HT-29 (cell line): ENCODE measurements around the gene FAM9C. TPM values are rescaled to one million over a fixed set of nuclear protein-coding genes. Genes with fewer than 3 reads are reported as not detected.
A peak's percentile ranks its signal among the peaks of the same experiment; 100 is the strongest.

Experiments used
- DNase-seq: peaks from one replicate; pipeline ENCODE4 v3.0.0-alpha.2; 2015; ENCODE audit warnings: low spot score
- total RNA-seq: library from RNA; depleted of rRNA; stranded (reverse); fragments of >200 nt; shearing (Covaris generic); gene quantifications from 2 replicates; pipeline ENCODE4 v1.2.3, GENCODE V29; 2014

FAM9C gene
- total RNA-seq, 1 experiment from 2014 or later, result not detected

DNA sequence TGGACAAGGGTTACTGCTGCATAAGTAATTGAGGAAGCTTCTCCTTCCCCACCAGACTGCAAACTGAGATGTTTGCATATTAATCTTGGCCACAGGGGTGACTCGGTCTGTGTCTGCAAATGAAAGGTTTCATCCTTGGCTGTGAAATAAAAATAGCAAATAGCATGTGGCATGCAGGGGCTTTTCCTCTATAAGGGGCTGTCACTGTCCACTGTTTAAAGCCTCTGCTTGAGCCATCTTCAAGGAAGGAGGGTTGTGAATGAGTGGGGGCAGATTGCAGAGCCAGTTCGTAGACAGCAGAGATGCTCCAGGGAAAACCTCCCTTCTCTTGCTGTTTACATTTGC is 36.3 kb downstream of the FAM9C start:
- no peak for DNase-seq

DNA sequence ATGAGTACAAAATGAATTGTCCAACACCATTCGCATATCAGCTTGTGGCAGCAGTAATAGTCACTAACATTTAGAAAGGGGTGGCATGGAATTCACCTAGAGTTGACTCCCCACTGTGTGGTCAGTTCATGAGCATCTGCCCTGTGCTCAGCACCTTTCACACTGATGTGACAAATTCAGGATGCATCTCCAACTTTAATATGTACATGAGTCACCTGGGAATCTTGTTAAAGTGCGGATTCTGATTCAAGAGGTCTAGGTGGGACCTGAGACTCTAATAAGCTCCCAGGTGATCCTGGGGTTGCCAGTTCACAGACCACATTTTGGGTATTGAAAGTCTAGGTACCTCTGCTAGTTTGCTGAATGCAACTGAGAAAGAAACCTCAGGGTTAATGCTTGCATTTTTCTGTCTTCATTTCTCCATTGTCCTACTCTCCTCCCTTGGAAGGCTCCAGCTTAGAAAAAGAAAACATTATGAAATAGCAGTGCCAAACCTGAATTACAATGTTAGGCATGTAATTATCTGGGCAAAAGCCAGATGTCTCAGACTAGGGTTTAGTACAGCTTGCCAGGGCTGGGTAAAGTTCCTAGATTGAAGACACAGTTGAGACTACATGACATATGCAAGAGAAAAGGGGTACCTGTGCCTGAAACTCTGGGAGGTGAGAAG is 36.8 kb downstream of the FAM9C start:
- DNase-seq, result no peak

DNA sequence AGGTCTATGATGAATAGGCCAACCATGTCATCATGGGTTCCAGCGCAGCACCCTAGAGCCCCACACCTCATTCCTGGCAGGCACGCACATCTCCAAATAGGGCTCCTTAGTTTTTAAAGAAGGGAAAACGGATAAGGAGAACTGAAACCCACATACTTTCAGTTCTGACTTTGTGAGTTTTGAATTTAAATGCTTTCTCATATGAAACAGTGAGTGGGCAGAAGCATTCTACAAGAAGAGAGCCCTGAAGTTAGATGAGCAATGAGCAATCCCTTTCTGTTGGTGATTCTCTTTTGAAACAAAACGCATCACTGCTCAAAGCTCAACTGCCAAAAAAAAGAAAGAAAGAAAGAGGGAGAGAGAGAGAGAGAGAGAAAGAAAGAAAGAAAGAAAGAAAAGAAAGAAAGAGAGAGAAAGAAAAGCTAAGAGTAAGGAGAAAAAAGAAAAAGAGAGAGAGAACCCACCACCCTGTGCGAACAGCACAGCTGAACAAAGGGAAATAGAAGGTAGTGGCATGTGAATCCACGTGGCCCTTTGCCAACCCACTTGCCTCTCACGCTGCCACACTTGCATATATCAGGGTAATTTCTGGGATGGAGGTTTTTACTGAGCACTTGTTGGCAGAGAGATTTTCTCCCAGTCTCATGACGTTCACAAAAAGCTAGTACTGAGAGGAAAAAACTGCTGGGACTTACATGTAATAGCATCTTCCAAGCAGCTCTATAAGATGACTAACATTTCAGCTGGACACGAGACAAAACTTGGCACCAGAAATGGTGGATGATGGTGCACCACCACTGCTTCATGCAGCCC is 38.6 kb downstream of the FAM9C start:
- DNase-seq, result no peak

DNA sequence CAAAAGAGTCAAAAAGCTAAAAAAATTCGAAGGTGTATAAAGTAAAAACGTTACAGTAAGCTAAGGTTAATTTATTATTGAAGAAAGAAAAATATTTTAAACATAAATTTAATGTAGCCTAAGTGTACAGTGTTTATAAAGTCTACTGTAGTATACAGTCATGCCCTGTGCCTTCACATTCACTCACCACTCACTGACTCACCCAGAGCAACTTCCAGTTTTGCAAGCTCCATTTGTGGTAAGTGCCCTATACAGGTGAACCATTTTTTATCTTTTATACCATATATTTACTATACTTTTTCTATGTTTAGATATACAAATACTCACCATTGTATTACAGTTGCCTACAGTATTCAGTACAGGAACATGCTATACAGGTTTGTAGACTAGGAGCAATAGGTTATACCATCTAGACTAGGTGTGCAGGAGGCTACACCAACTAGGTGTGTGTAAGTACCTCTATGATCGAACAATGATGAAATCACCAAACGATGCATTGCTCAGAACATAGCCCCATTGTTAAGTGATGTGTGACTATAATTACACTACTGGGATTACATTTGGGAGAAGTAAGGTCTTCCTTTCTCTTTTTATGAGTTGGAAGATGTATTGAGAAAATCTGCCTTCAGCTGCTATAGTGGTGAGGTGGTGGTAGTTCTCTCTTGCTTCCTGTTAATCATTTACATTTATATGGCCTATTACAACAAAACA is 42.3 kb downstream of the FAM9C start:
- peak; percentile 76 for DNase-seq

DNA sequence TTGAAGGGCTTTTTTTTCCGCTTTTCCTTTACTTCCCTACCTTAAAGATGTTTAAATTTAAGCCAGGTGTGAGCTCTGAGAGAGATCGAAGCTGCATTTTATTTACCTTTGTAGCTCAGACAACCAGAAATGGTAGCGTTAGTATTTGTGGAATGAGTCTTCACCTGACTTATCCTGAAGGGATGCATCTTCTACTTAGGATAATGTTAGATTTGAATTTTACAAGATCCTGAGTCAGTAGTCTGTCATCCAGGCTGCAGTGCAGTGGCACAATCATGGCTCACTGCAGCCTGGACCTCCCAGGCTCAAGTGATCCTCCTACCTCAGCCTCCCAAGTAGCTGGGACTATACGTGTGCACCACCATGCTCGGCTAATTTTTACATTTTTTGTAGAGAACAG is 43.3 kb downstream of the FAM9C start:
- no peak for DNase-seq

DNA sequence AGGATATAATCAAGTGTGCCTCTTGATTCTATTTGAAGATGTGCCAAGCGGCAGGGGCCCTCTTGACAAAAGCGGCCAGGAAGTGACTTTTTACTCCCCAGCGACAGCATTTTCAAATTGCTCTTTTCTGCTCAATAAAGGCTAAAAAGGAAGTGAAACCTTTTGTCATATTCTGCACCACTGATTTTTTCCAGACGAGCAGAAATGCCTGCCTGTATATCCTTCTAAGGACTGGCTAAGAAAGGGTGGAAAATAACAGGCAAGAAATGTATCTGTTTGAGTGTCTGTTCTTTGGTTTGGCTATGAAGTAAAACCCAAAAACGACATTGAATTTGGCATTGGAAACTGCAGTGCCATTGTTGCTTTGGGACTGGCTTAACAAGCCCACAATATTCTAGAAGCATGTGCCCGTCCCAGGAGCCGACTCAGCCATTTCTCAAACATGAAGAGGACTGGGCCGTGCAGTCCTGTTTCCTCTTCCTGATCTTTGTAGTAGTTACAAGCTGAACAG is 44.1 kb downstream of the FAM9C start:
- no peak for DNase-seq

DNA sequence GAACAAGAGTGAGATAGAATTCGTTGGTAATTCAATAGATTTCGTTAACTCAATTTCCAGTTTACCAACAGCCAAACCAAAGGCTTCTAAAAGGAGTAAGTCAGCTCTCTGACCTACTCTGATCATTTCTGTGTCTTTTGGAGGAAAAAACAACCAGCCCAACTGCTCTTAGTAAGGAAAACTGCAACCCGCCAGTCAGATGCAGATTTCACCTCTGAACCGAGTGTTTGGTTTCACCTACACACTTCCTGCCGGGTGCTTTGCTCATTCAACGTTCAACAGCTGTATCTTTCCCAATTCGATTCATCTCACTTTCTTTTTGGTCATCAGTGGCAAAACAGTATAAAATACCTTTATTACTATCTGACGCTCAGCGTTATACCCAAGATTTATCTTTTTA is 45.0 kb downstream of the FAM9C start:
- no peak for DNase-seq

DNA sequence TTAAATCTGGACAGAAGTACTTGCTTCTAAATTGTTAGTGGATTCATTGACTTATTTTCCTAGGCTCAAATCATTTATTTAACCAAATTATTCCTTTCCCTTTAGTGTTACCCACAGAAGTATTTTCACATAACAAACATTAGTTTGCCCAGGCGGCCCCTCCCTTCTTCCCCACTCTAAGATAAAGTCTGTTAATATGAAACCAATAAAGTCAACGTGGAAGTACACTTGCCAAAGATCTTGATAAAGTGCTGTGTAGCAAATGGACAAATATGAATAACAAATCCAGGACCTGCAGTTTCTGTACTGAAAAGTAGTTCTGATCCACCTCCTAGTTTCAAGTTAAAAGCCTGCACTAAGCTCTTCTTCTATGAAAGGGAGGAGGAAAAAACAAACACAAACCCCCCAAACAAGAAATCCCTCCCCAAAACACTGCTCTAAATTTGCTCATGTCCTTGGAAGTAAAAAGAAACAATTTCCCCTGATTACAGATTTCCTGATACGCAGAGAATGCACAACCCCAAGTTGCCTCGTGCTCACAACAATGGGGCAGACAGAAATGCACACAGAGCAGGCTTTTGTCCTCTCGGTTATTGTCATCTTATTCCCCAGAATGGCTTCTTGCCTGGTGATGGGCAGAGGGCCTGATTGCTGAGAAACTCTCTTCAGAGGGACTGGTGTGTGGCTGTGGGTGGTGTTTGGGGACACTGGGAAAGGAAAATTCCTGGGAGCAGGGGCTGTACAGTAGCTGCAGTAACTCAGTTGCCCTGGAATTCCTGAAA is 46.3 kb downstream of the FAM9C start:
- DNase-seq, result no peak

DNA sequence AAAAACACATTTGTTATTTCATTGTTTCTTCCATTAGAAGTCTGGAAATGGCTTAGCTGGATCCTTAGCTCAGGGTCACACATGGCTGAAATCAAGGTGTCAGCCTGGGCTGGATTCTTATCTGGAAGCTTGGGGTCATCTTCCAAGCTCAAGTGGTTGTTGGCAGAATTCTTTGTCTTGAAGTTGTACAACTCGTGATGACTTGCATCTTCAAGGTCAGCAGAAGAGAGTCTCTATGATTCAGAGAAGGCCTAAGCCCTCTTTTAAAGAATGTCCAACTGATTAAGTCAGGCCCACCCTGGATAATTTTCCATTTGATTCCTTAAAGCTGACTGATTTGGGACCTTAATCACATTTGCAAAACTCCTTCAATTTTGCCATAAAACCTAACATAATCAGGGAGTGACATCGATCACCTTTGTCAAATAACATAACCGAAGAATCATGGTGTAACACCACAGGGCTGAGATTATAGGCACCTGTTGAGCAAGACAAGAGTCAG is 47.4 kb downstream of the FAM9C start:
- no peak for DNase-seq

DNA sequence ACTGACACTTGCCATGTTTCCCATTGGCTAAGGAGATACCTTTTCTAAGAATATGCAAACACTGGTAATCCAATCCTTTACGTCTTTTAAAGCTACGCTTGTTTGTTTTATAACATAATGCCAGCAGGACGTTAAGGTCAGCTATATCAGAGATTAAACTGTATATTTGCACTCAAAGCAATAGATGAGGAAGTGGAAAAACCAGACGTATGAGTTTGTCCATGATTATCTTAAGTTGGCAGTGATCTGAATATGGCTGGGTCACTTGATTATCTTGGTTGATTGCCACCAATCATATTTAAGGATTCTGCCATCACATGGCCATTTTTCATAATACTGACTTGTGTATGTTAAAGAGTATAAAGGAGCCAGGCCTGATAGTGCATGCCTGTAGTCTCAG is 50.1 kb downstream of the FAM9C start:
- peak; percentile 66 for DNase-seq

DNA sequence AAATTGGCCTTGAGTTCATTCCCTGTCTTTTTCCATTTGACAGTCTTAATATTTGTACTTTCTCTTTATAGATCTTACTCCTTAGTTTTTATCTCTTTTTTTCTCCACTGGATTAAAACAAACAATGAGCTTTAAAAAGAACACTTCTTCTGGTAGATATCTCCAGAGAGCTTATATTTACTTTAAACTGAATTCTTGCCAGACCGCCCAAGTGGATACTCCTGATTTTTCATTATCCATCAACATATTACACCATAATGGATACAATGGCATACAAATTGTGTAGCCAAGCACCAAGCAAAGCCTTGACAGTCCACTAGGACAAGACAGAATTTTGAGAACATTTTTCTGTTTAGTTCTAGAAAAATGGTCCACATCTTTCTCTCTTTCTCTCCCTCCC is 50.6 kb downstream of the FAM9C start:
- DNase-seq, result no peak

DNA sequence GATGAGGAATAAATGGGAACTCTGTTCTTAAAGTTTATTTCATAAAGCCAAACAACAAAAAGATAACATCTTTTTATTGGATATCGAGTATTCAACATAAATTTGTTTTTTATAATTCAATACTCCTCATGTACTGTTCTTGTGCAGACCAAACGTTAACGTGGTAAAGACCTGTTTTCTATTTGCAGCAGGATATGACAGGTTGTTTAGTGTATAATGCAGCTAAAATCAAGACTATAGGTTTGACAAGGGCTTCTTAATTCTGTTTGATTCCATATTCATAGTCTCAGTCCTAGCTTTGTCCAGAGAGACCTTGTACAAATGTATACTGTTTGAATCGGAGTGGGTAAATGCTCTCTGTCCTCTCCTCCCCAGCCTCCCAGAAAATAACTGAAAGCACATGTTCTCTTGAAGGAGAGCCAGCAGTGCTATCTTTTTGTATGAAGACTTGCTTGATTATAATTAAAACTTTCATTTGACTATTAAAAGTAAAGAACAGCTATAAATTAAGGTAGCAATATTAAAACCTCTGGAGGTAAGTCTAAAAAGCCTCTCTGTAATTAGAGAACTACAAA is 51.8 kb downstream of the FAM9C start:
- no peak for DNase-seq

DNA sequence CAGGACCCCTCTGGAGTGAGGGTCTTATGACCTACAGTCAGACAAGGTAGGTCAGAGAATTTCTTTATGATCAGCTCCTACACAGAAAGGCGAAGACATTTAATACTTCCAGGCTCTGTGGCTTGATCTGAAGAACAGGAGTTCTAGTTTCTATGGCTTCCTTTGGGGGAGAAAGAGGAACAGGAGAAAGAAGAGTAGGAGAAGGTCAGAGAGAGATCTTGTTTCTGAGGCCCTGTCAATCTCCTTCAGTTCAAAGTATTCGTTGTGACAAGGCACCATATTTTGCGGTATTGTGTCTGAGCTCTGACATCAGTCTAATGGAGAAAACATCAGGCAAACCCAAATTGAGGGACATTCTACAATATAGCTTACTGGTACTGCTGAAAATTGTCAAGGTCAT is 52.8 kb downstream of the FAM9C start:
- DNase-seq, result no peak

DNA sequence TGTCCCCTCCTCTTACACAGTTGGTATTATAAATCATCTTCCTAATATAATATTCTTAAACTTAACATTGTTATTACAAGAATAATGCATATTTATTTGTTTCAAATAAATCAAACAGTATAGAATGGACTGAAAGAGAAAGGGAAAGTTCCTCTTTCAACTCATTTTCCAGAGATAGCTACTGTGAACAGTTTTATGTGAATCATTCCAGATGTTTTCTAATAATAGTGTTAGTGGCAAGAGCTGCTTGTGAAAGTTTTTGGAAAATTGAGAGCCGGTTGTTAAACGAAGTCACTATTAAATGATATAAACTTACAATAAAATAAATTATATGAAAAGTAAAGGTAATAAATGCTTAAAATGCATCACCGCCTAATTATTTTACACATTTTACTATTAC is 55.0 kb downstream of the FAM9C start:
- no peak for DNase-seq

DNA sequence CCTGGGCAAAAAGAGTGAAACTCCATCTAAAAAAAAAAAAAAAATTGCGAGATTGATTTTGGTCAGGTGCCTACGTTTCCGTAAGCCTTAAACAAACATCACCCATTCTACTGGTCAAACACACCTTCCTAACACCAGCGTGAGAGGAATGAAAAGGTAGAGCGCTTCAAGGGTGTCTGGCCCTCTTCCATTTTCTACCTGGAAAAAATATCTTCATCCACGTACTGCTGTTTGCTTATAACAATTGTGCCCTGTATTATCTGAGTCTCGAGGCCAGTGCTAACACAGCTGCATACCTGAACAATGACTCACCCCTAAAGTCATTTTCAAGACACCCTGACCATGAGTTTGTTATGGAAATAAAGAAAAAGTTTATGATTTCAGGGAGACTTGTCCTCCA is 55.6 kb downstream of the FAM9C start:
- peak; percentile 79 for DNase-seq

DNA sequence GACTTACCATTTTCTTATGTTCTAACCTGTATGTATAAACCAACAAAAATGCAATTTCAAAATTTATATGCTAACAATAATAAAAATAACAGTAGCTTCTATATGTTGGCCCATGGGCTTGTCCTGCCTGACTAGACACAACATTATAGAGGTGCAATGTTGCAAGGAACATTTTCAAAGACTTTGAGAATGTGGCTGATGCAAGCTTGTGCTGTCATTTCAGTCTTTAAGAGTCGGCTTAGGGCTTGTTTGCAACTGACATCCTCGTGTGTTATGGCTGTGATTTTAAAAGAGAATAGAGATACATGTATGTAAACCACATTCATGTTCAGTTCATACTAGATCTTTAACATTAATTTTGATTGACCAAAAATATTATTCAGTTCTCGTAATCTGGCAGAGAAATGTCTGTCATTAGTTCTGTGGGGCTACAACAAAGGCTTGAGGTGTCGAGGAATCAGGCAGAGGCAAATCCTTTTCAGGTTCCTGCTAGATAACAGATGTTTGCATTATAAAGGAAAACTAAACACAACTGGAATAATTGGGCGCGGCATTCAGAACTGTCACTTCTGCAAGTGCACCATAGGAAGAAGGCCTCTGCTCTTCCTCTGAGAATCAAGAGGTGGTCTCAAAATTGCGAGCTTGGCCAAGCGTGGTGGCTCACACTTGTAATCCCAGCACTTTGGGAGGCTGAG is 56.4 kb downstream of the FAM9C start:
- DNase-seq, result no peak

DNA sequence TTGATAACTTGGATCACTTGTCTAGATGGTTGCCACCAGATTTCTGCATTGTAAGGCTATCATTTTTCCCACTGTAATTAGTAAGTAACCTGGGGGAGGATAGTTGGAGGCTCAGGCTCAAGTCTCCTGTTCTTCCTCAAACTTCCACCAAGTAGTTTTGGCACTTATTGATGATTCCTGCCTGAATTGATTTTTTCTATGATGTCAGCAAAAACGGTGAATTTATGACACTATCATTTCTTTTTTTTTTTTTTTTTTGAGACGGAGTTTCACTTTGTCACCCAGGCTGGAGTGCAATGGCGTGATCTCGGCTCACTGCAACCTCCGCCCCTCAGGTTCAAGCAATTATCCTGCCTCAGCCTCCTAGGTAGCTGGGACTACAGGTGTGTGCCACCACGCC is 57.1 kb downstream of the FAM9C start:
- no peak for DNase-seq

DNA sequence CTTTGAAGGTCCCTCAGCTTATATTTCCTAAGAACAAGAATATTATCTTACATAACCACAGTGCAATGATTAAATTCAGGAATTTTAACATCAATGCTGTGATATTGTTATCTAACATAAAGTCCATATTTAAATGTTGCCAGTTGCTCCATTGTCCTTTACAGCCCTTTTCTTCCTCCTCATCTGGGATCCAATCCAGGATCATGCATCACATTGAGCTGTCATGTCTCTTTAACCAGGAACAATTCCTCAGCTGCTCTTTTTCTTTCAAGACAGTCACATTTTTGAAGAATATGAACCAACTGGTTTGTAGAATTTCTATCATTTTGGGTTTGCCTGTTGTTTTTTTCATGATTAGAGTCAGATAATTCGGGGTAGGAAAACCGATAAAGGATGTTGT is 57.5 kb downstream of the FAM9C start:
- DNase-seq, result no peak

DNA sequence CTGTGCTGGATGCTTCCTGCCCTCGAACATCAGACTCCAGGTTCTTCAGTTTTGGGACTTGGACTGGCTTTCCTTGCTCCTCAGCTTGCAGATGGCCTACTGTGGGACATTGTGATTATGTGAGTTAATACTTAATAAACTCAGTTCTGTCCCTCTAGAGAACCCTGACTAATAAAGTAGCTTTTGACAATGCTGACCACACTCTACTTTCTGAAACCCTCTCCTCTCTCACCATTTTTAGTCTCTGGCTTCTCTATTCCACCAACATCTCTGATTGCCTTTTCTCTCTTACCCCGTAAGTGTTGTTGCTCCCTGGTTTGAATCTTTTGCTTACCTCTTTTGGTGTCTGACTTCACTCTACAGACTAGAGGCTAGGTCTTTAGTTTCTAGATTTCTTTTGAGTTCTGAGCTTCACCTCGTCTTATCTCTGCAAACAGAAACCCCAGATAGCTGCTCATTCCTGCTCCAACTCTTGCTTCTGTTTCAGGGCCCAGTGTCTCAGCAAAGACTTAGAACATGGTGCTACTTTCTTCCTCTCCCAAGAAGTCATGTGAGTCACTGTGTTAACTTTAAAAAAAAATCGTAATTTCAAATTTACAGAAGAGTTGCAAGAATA is 58.1 kb downstream of the FAM9C start:
- no peak for DNase-seq
